ENCODE data around the gene RCSD1.

DNA sequence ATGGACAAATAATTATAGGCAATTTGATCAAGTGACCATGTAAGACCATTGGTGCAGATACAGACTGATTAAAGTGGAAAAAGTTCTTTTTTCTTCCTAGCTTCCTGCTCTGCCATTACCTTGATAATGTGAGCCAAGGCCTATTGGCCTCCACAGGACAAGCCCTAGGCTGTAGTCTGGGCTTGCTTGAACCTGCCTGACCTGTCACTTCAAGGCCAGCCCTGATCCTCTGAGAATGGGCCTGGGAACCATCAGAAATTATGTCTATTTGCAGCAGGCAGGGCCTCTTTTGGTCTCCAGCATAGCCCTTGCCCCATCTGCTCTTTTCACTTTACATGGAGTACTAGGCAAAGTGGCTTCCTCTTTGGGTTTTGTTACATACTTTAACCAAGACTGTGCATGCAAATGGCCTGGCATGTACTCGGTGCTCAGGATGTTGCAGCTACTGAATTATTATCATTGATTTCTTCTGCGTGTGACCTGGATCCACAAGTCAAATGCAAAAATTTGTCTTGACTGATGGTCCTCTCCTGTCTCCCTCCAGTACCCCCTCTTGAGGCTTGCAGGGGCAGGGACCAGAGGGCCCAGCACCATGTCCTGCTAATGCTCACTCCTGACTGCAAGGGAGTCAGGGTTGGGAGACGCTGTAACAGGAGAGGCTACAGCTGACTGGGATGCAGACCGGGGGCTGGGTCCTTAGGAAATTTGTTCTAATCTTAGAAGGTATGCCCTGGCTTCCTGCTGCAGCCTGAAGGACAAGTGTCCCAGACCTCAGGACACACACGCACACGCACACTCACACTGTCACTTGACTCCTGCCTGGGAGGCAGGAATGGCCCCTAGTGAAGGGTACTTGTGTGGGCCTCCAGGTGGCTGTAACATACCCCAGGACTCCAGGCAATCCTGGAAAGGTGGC lies 39.4 kb downstream of the RCSD1 start:
- TF ChIP-seq, protein P1, sequence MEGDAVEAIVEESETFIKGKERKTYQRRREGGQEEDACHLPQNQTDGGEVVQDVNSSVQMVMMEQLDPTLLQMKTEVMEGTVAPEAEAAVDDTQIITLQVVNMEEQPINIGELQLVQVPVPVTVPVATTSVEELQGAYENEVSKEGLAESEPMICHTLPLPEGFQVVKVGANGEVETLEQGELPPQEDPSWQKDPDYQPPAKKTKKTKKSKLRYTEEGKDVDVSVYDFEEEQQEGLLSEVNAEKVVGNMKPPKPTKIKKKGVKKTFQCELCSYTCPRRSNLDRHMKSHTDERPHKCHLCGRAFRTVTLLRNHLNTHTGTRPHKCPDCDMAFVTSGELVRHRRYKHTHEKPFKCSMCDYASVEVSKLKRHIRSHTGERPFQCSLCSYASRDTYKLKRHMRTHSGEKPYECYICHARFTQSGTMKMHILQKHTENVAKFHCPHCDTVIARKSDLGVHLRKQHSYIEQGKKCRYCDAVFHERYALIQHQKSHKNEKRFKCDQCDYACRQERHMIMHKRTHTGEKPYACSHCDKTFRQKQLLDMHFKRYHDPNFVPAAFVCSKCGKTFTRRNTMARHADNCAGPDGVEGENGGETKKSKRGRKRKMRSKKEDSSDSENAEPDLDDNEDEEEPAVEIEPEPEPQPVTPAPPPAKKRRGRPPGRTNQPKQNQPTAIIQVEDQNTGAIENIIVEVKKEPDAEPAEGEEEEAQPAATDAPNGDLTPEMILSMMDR (IDR thresholded peaks at IDR 0.05), result no peak
- no peak for TF ChIP-seq POLR2A (IDR thresholded peaks at IDR 0.05)

All from uterus (tissue), 2 donors.